Liver (tissue), 3 donors: ENCODE measurements around the gene CUEDC1.

Experiments
- CTCF ChIP-seq: fragments of 150-350 bp; IDR thresholded peaks from 2 replicates; pipeline ENCODE4 v1.5.1; 2017; ENCODE audit warnings: improper control_type of control experiment, low read depth, low read length; ENCODE audit not compliant: missing input control
- EGR1 ChIP-seq, 2 donors: IDR thresholded peaks; 2 replicates each; pipeline ENCODE4 v1.6.1; 2016 to 2018; ENCODE audit warnings: antibody characterized with exemption in 2 of 2, low read depth in 2 of 2
- HNF4G ChIP-seq: IDR thresholded peaks from 2 replicates; pipeline ENCODE4 v1.6.1; 2016; ENCODE audit warnings: antibody characterized with exemption
- JUND ChIP-seq, 2 donors: IDR thresholded peaks; 2 replicates each; pipeline ENCODE4 v1.6.1; 2016; ENCODE audit warnings: antibody characterized with exemption in 2 of 2
- RAD21 ChIP-seq, 2 donors: IDR thresholded peaks; 2 replicates each; pipeline ENCODE4 v1.6.1; 2016; ENCODE audit warnings: antibody characterized with exemption in 2 of 2, mild to moderate bottlenecking in 2 of 2
- REST ChIP-seq: IDR thresholded peaks from 2 replicates; pipeline ENCODE4 v1.6.1; 2016; ENCODE audit warnings: antibody characterized with exemption, mild to moderate bottlenecking
- SP1 ChIP-seq: IDR thresholded peaks from 2 replicates; pipeline ENCODE4 v1.6.1; 2018; ENCODE audit warnings: antibody characterized with exemption, mild to moderate bottlenecking
- TAF1 ChIP-seq: conservative IDR thresholded peaks from 2 replicates; pipeline ENCODE4 v1.6.1; 2016; ENCODE audit warnings: antibody characterized with exemption, mild to moderate bottlenecking
- YY1 ChIP-seq: IDR thresholded peaks from 2 replicates; pipeline ENCODE4 v1.6.1; 2016; ENCODE audit warnings: antibody characterized with exemption, mild to moderate bottlenecking
- ZBTB33 ChIP-seq: IDR thresholded peaks from 2 replicates; pipeline ENCODE4 v1.6.1; 2016; ENCODE audit warnings: antibody characterized with exemption
- TF ChIP-seq, protein P1 (sequence below): IDR thresholded peaks from 2 replicates; pipeline ENCODE4 v1.6.1; 2016; ENCODE audit warnings: antibody characterized with exemption
- donor health status: healthy.
- donor health status: healthy.

GRCh38 chr17:57838857-57839570 is 116.2 kb downstream of the CUEDC1 start:
- TF ChIP-seq ZBTB33 = no peak
- TF ChIP-seq CTCF = no peak
- TF ChIP-seq SP1 = no peak
- TF ChIP-seq HNF4G = no peak
- TF ChIP-seq REST = no peak
- no peak for TF ChIP-seq RAD21 (IDR thresholded peaks at IDR 0.05)
- TF ChIP-seq, protein P1, sequence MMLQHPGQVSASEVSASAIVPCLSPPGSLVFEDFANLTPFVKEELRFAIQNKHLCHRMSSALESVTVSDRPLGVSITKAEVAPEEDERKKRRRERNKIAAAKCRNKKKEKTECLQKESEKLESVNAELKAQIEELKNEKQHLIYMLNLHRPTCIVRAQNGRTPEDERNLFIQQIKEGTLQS = no peak
- TF ChIP-seq JUND (IDR thresholded peaks at IDR 0.05) = no peak
- TF ChIP-seq TAF1 = no peak
- no peak for TF ChIP-seq EGR1 (IDR thresholded peaks at IDR 0.05; ENCODE audit: low read depth in 2 of 2)
- no peak for TF ChIP-seq YY1
